ENCODE results near the gene LTO1.
A peak's percentile ranks its signal among the peaks of the same experiment; 100 is the strongest.
"Not testable (repeated sequence)": the region's sequence is repeated elsewhere in the genome, so short reads cannot be mapped to it uniquely, and the experiment has no call there.

LTO1 gene

DNA sequence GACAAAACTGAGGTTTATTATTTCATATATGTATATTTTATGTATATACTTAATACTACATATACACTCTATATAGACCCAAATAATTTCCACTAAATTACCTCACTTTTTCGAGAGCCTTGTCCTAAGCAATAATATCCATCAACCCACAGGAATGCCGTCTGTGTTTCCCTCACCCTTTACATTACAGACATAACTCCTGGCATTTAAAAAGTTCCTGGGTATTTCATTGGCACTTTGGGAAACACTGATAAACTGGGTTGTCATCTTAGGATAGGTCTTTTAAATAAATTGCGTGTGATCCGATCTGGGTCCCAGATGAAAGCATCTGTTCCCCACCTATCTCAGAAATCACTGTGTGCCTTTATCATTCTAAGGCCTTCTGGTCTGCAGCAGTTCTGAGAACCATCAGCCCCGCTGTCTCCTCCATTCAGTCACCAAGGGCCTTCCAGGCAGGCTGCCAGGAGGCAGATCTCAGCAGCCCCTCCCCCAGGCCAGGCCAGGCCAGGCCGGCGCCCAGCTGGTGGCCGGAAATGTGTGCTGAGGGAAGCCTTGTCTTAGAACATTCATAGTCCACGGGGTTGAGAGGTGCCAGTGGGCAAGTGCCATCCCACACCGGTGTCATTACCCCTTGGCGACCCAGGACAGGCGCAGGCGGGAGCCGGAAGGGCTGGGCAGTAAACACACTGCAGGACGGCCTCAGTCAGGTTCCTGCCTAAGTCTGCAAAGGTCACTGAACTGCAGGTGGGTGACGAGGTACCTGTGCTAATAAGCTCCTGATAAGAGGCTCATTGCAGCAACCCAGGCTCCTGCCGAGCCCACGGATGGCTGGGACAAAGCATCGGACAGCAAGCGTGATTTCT lies 25.4 kb upstream of the LTO1 start:
- DNase-seq (ENCODE audit: low spot score): peak; percentile 64

DNA sequence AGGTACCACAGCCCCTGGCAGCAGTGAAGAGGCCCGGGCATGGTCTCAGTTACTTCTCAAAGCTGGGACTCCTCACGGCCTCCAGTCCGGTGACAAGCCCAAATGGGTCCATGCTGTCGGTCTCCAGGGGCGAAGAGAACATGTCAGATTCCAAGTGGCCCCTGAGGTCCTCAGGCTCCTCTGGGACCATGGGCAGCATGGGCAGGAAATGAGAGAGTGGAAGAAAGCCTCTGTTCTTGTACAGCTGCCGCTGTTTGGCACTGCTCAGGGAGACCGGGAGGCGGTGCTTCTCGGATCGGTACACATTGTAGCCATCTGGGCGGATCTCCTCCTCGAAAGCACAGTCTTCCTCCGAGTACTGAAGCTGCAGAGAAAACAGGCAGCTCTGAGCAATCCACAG lies 24.1 kb upstream of the LTO1 start:
- DNase-seq (ENCODE audit: low spot score): peak; percentile 54

DNA sequence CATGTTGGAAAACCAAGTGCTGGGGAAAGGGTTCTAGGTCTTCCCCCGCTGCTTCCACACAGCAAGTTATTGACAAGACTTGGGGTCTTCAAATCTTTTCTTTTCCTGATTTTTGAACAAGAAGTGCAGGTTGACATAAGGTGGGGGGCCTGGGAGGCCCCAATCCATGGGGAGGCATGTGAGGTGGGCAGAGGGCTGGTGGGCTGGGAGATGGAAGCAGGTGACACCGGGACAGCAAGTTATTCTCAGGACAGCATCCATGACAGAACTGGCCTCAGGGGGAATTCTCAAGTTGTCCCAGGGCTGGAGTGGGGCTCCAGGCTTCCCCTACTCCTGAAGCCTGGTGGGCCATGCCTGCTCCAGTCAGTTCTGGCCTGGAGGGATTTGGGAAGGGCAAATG lies 23.2 kb upstream of the LTO1 start:
- no peak for DNase-seq (ENCODE audit: low spot score)

DNA sequence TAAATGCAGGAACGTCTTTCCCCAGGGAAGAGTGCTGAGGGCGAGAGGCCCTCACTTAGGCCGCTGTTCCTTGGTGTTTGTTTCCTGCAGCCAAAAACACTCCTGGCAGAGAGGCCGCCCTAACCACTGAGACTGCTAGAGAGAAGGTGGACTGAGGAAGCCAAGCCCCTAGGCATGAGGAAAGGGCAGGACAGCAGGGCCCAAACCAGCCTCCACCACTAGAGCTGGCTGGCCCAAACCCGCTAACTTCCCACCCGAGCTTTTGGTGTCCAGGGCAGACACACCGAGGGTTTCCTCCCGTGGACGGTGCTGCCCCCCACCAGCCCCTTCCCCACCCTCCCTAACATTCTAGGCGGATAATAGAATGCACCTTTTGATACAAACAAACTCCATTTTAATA lies 22.7 kb upstream of the LTO1 start:
- DNase-seq (ENCODE audit: low spot score): no peak

DNA sequence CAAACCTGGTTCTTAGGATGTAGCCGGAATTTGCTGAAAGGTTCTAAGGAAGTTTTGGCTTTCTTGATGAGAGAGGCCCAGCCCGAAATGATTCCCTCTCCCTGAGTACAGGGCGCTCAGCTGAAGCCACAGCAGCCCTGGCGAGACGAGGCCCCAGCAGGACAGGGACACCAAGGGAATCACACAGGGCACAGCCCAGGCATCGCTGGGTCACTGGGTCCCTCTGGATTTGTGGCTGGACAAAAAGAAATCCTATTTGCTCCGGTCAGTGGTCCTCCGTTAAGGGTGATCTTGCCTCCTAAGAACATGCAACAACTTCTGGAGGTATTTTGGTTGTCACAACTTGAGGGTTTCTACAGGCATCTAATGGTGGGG lies 22.3 kb upstream of the LTO1 start:
- DNase-seq (ENCODE audit: low spot score): no peak

DNA sequence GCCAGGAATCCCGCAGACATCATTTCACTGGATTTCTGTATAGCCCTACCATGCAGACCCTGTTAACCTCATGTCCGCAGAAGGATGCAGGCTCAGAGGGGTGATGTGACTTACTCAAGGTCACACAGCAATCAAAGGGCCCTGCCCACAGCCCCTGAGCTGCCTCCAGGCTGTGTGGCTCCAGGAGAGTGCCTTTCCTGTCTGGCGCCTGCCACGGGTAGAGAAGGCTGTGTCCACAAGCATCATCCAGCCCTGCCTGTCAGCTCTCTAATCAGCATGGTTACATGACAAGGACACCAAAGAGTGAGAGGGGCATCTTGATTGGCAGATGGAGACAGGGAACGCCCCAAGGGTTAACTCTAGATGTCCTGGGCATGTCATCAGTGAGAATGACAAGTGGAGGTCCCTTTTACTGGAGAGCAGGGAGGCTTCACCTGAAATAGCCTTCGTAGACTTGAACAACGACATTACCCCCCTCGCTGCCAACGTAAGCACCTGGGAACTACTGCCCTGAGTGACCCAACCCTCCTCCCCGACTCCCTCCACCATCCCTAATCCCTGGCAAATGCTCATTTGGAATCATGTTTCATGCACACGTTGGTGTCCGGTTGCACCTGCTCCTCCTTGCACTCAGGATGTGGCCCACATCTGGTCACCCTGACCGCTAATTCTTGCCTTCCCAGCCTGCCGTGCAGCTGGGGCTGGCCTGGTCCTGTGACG lies 21.8 kb upstream of the LTO1 start:
- no peak for DNase-seq (ENCODE audit: low spot score)

DNA sequence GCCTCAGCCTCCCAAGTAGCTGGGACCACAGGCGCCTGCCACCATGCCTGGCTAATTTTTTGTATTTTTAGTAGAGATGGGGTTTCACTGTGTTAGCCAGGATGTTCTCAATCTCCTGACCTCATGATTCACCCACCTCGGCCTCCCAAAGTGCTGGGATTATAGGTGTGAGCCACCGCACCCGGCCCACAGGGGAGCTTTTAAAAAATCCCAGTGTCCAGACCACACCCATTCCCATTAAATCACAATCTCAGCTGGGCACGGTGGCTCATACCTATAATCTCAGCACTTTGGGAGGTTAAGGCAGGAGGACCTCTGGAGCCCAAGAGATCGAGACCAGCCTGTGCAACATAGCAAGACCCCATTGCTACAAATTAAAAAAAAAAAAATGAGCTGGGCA lies 20.8 kb upstream of the LTO1 start:
- DNase-seq (ENCODE audit: low spot score): not testable (repeated sequence)

DNA sequence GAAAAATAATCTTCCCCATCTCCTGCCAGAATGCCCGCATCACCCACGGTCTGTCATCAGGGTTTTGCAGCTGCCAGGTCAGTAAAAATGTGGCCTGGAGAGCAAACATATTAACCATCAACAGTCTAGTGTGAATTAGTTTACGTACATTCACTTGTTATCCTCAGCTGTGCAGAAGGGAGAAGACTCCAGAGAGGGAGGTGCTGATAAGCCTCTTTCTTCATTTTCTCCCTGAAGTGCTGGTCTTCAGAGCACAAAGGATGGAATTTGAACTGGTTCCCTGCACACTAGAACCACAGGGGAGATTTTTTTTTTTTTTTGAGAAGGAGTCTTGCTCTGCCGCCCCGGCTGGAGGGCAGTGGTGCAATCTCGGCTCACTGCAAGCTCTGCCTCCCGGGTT lies 20.4 kb upstream of the LTO1 start:
- DNase-seq (ENCODE audit: low spot score): no peak

DNA sequence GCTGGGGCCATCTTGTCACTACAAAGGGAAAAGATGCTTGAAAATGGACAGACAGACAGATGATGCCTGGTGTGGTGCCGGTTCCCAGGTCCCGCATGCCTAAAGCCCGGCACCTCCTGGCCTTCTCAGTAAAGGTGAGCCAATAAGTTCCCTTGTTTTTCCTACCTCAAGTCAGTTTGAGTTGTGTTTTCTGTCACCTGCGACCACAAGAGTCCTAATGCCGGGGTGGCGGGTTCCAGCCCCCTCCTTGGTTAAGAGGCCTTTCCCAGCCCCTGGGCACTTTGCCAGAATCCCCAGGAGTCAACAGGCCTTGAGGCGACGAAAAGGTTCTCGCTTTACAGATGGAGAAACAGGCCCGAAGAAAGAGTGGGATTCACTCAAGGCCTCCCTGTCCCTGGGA lies 19.6 kb upstream of the LTO1 start:
- DNase-seq (ENCODE audit: low spot score): no peak

DNA sequence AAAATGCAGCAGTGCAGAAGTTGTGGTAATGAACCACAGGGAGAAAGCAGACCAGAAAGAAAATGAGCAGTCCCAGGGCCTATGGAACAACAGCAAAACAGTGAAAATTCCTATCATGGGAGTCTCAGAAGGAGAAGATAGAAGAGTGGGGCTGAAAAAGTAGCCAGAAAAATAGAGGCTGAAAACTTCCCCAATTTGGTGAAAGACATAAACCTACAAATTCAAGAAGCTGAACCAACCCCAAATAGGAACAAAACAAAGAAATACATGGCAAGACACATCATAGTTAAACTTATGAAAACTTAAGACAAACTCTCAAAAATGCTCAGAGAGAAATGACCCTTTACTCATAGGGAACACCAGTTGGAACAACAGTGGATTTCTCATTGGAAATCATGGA lies 17.3 kb upstream of the LTO1 start:
- no peak for DNase-seq (ENCODE audit: low spot score)

DNA sequence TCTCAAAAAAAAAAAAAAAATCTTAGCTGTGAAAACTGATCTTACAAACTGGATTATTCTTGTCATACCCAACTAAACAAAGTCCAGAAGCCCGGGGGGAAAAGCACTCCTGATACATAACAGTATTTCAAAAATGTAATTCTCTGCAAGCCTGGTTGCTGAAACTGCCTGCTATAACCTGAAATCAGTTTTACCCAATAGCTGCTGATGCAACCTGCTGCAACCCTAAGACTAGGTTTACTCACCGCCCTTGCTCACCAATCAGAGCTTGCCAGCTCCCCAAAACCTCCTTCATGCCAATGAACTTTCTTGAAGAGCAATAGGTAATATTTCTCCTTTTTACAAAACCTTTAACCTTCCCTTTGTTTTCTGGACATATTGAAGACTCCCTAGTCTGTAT lies 16.3 kb upstream of the LTO1 start:
- no peak for DNase-seq (ENCODE audit: low spot score)

DNA sequence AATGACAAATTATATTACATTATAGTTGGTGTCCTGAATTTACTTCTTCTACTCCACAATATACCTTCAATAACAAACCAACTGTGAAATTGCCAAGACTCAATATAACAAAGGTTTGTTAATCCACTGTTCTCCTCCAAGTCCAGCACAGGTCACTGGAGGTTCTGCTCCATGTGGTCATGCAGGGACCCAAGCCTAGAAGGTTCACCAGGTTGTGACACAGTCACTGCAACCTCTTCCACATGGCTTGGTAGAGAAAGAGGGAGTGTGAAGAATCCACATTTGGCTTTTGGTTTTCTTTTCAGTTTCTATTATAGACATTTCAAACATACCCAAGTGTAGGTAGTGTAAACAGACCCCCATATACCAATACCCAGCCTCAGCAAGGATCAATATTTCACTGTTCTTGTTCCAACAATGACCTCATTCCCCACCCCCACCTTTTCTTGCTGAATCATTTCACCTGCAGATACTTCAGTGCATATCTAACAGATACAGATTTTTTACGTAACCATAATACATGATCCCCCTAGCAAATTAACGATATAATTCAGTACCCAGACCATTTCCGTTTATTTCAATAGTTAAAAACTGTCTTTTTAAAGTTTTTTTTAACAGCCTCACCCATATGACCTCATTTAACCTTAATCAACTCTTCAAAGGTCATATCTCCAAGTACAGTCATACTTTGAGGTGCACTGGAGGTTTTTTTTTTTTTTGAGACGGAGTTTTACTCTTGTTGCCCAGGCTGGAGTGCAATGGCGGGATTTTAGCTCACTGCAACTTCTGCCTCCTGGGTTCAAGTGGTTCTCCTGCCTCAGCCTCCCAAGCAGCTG lies 14.5 kb upstream of the LTO1 start:
- no peak for DNase-seq (ENCODE audit: low spot score)

DNA sequence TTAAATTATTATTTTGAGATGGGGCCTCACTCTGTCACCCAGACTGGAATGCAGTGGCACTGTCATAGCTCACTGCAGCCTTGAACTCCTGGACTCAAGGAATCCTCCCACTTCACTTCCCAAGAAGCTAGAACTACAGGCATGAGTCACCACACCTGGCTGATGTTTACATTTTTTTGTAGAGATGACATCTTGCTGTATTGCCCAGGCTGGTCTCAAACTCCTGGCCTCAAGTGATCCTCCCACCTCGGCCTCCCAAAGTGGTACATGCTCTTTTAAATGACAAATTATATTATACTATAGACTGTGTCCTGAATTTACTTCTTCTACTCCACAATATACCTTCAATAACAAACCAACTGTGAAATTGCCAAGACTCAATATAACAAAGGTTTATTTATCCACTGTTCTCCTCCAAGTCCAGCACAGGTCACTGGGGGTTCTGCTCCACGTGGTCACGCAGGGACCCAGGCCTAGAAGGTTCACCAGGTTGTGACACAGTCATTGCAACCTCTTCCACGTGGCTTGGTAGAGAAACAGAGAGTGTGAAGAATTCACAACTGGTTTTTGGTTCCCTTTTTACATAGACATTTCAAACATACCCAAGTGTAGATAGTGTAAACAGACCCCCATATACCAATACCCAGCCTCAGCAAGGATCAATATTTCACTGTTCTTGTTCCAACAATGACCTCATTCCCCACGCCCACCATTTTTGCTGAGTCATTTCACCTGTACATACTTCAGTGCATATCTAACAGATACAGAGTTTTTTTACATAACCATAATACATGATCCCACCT lies 13.0 kb upstream of the LTO1 start:
- not testable (repeated sequence) for DNase-seq (ENCODE audit: low spot score)

DNA sequence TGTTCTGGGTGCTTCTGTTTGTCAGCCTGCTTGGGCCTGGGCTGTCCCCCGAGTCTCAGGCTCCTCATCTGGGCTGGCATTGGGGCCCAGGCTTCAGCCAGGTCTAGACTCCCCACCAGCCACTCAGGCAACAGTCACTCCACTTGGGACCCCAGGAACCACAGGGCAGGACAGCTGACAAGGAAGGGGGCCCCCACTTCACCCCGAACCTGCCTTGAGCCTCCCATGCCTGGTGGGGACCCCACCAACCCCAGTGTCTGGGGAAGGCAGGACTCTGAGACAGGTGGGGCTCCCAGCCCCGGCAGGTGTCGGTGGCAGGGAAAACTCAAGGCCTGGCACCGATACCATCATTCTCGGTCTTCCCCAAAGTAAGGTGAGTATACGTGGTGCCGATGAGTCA lies 11.7 kb upstream of the LTO1 start:
- DNase-seq (ENCODE audit: low spot score): no peak

DNA sequence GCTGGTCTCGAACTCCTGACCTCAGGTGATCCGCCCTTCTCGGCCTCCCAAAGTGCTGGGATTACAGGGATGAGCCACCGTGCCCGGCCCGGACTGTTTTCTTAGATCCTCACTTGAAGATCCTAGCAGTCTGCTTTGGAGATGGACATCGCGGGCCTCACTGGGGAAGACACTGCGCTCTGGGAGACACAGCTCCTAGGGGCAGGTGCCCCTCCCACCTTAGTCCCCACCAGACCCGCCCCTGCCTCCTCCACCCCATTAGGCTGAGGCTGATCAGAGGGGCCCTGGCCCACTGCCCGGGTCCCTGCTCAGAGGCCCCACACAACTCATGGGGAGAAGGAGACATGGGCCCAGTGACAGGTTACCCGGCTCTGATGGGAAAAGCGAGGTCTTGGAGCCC lies 11.3 kb upstream of the LTO1 start:
- no peak for DNase-seq (ENCODE audit: low spot score)

DNA sequence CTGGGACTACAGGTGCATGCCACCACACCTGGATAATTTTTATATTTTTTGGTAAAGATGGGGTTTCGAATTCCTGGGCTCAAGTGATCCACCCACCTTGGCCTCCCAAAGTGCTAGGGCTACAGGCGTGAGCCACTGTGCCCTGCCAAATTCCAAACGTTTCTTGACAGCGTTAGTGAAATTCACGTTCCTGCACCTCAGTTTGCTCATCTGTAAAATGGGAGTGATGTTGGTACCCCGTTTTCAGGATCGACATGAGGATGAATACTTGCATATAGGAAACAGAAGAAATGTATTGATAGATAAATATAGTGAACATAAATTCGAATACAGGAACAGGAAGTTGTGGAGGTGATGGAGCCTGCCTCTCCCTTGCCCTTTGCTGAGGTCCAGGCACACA lies 10.2 kb upstream of the LTO1 start:
- no peak for DNase-seq (ENCODE audit: low spot score)

DNA sequence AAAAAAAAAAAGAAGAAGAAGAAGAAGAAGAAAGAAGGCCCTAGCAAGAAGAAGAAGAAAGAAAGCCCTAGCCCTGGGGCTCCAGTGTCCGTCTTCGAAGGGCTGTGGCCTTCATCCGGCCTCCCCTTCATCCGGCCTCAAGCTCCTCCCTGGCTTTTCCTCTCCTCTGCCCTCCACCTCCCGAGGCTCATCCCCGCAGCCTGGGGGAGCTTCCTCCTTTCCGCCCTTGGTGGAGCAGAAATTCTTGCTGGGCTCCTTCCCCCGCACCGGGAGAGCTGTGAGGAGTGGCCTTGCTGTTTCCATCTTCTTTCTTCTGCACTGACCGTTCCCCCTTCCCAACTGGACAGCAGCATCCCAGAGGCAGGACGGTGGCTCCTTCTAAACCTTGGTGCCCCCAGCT lies 9.5 kb upstream of the LTO1 start:
- no peak for DNase-seq (ENCODE audit: low spot score)

DNA sequence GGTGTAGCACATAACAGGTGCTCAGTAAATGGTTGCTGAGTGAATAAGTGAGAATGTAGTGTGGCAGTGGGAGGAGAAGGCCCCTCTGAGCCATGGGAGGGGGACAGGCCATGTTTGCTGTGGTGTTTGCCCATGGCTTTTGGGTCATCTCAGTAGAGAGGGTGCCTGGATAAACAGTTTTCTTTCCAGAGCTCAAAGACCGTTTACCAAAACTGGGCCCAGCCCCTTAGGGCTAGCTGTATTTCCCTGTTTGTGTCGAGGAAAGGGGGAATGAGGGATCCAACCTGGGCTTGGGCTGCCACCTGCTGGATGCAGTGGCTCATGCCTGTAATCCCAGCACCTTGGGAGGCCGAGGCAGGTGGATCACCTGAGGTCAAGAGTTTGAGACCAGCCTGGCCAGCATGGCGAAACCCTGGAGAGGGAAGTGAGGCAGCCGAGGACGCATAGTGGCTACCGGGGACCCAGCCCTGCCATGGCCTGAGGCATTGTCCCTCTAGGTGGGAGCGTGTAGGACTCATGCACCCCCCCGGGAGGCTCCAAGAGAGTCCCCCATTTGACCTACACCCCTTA lies 8.7 kb upstream of the LTO1 start:
- no peak for DNase-seq (ENCODE audit: low spot score)

DNA sequence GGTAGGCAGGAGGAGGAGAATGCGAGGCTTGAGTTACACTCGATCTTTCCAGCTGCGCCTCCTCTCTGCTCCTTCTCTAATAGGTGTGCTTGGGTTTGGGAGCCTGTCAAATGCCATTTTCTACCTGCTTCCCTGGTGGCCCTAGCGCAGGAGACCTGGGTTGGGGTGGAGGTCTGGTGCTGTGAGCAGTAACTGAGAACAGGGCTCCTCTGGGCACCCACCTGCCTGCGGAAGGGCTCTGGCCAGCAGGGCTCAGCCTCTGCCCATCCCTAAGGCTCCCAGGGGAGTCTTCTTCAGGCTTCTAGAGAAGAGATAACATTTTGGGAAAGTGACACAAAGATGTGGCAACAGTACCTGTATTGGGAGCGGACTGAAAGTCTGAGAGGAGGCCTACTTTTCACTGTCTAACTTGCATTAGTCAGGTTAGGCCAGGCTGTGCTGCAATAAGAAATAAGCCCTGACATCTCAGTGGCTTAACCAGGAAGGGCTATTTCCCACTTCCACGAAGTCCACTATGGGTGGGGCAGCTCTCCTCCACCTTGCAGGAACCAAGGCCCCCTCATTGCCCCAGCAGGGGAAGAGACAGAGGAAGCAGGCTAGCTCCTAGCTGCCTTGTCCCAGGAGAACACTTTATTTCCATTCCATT lies 7.7 kb upstream of the LTO1 start:
- no peak for DNase-seq (ENCODE audit: low spot score)

DNA sequence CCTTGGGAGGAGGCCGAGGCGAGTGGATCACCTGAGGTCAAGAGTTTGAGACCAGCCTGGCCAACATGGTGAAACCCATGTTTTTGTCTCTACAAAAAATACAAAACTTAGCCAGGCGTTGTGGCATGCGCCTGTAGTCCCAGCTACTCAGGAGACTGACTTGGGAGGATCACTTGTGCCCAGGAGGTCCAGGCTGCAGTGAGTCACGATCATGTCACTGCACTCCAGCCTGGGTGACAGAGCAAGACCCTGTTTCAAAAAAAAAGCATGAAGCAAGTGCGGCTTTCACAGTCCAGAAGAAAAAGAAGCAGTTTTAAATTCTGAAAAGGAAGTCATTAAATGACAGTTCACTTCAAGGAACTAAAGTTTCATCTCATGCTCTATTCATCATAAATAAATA lies 7.1 kb upstream of the LTO1 start:
- DNase-seq (ENCODE audit: low spot score): no peak

DNA sequence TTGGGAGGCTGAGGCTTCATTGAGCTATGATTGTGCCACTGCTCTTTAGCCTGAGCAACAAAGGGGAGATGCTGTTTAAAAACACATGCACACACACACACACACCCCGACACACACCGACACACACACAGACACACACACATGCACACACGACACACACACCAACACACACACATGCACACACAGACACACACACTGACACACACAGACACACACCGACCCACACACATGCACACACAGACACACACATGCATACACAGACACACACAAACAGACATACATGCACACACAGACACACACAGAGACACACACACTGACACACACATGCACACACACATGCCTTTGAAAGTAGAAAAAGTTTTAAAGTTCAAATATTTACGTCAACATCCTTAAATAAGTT lies 5.5 kb upstream of the LTO1 start:
- no peak for DNase-seq (ENCODE audit: low spot score)

All from AG08395 (cell line).